ENCODE results near the gene MAP2K6.

GRCh38 chr17:69577098-69577497 is 162.6 kb downstream of the MAP2K6 start:
- TF ChIP-seq EP300 (IDR thresholded peaks at IDR 0.05) (no peak), CTCF (IDR thresholded peaks at IDR 0.05) (no peak), POLR2AphosphoS5 (IDR thresholded peaks at IDR 0.05) (no peak)
